Mammary epithelial cell (primary cell): ENCODE data around the gene LHPP.

Source experiments
- EZH2 ChIP-seq: IDR thresholded peaks from 2 replicates; pipeline ENCODE4 v1.6.1; 2012; ENCODE audit warnings: low read length, inconsistent platforms, borderline replicate concordance
- TF ChIP-seq, protein P1 (sequence below), 2 donors: IDR thresholded peaks in 1 of 2; conservative IDR thresholded peaks in 1 of 2; 2 replicates each; pipeline ENCODE4 v1.5.1; 2011 to 2012; ENCODE audit warnings: inconsistent platforms in 2 of 2, low read length in 2 of 2, mild to moderate bottlenecking in 2 of 2, control low read depth in 1 of 2, low read depth in 1 of 2; ENCODE audit not compliant: insufficient read depth in 1 of 2; ENCODE audit errors: extremely low read depth in 1 of 2

DNA sequence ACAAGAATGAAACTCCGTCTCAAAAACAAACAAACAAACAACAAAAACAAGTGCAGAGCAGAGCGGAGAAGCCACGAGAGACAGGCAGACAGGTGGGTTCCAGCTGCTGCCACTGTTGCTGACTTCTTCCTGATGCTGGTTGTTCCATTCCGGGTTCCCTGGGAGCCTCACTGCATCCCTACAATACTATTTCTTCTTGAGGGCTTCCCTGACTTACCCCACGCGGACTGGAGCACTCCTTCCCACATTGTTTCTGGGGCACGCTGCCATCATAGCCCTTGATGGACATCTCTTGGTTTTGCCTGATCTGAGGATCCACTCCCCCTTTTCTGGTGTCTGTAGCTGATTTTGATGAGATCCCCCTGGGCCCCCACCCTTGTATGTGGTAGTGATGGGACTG is 6.2 kb upstream of the LHPP start:
- TF ChIP-seq, protein P1, sequence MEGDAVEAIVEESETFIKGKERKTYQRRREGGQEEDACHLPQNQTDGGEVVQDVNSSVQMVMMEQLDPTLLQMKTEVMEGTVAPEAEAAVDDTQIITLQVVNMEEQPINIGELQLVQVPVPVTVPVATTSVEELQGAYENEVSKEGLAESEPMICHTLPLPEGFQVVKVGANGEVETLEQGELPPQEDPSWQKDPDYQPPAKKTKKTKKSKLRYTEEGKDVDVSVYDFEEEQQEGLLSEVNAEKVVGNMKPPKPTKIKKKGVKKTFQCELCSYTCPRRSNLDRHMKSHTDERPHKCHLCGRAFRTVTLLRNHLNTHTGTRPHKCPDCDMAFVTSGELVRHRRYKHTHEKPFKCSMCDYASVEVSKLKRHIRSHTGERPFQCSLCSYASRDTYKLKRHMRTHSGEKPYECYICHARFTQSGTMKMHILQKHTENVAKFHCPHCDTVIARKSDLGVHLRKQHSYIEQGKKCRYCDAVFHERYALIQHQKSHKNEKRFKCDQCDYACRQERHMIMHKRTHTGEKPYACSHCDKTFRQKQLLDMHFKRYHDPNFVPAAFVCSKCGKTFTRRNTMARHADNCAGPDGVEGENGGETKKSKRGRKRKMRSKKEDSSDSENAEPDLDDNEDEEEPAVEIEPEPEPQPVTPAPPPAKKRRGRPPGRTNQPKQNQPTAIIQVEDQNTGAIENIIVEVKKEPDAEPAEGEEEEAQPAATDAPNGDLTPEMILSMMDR (conservative IDR thresholded peaks at IDR 0.05 in 1 of 2, IDR thresholded peaks at IDR 0.05 in 1 of 2; ENCODE audit: extremely low read depth in 1 of 2, insufficient read depth in 1 of 2, low read depth in 1 of 2, low read length in 2 of 2), result no peak
- TF ChIP-seq EZH2, result no peak
